Measurements from ENCODE around the gene FAH.

DNA sequence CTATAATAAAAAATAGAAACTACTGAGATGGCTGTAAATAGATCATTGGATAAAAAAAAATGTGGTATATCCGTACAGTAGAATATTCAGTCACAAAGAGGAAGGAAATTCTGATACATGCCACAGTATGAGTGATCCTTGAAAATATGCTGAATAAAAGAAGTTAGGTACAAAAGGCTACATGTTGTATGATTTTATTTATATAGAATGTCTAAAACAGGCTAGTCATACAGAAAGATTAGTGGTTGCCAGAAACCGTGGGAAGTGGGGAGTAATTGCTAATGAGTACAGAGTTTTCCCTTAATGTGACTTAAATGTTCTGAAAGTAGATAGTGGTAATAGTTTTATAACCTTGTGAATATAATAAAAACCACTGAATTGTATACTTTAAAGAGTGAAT, 24.9 kb upstream of the FAH start:
- TF ChIP-seq, protein P1, sequence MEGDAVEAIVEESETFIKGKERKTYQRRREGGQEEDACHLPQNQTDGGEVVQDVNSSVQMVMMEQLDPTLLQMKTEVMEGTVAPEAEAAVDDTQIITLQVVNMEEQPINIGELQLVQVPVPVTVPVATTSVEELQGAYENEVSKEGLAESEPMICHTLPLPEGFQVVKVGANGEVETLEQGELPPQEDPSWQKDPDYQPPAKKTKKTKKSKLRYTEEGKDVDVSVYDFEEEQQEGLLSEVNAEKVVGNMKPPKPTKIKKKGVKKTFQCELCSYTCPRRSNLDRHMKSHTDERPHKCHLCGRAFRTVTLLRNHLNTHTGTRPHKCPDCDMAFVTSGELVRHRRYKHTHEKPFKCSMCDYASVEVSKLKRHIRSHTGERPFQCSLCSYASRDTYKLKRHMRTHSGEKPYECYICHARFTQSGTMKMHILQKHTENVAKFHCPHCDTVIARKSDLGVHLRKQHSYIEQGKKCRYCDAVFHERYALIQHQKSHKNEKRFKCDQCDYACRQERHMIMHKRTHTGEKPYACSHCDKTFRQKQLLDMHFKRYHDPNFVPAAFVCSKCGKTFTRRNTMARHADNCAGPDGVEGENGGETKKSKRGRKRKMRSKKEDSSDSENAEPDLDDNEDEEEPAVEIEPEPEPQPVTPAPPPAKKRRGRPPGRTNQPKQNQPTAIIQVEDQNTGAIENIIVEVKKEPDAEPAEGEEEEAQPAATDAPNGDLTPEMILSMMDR (IDR thresholded peaks at IDR 0.05) = no peak
- TF ChIP-seq, protein P2, sequence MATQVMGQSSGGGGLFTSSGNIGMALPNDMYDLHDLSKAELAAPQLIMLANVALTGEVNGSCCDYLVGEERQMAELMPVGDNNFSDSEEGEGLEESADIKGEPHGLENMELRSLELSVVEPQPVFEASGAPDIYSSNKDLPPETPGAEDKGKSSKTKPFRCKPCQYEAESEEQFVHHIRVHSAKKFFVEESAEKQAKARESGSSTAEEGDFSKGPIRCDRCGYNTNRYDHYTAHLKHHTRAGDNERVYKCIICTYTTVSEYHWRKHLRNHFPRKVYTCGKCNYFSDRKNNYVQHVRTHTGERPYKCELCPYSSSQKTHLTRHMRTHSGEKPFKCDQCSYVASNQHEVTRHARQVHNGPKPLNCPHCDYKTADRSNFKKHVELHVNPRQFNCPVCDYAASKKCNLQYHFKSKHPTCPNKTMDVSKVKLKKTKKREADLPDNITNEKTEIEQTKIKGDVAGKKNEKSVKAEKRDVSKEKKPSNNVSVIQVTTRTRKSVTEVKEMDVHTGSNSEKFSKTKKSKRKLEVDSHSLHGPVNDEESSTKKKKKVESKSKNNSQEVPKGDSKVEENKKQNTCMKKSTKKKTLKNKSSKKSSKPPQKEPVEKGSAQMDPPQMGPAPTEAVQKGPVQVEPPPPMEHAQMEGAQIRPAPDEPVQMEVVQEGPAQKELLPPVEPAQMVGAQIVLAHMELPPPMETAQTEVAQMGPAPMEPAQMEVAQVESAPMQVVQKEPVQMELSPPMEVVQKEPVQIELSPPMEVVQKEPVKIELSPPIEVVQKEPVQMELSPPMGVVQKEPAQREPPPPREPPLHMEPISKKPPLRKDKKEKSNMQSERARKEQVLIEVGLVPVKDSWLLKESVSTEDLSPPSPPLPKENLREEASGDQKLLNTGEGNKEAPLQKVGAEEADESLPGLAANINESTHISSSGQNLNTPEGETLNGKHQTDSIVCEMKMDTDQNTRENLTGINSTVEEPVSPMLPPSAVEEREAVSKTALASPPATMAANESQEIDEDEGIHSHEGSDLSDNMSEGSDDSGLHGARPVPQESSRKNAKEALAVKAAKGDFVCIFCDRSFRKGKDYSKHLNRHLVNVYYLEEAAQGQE (IDR thresholded peaks at IDR 0.05; ENCODE audit: insufficient read depth in 1 of 2, low read depth in 2 of 2, low read length in 1 of 2) = no peak
